Neural cell (in vitro differentiated cells): Measurements from ENCODE around the gene GON4L. TPM values are rescaled to one million over a fixed set of nuclear protein-coding genes. Genes with fewer than 3 reads are reported as not detected.

Experiments used
- H2AFZ ChIP-seq: fragments of 200-600, 300-800 bp; sonication (generic), shearing (Covaris generic); 2 replicates; pipeline ENCODE4 v1.6.0; 2014; ENCODE audit warnings: low read depth, mild to moderate bottlenecking, antibody characterized with exemption, low read length, moderate library complexity
- H3F3A ChIP-seq: fragments of 200-600 bp; shearing (Covaris generic); 2 replicates; pipeline ENCODE4 v1.6.1; 2016; ENCODE audit warnings: mild to moderate bottlenecking, moderate library complexity, mixed read lengths, antibody characterized with exemption, low read length; ENCODE audit not compliant: insufficient read depth, poor library complexity, severe bottlenecking
- H3K27ac ChIP-seq: fragments of 200-600, 300-800 bp; sonication (generic), shearing (Covaris generic); 2 replicates; pipeline ENCODE4 v1.5.1; 2014; ENCODE audit warnings: mild to moderate bottlenecking, low read length, moderate library complexity
- H3K27me3 ChIP-seq: fragments of 300-800, 200-600 bp; sonication (generic), shearing (Covaris generic); 2 replicates; pipeline ENCODE4 v1.6.0; 2014; ENCODE audit warnings: mild to moderate bottlenecking, low read depth, low read length, moderate library complexity; ENCODE audit not compliant: insufficient read depth
- H3K36me3 ChIP-seq: fragments of 300-800, 200-600 bp; sonication (generic), shearing (Covaris generic); 2 replicates; pipeline ENCODE4 v1.5.1; 2014; ENCODE audit warnings: mild to moderate bottlenecking, antibody characterized with exemption, low read length, moderate library complexity; ENCODE audit not compliant: insufficient read depth
- H3K4me2 ChIP-seq: fragments of 300-800, 200-600 bp; sonication (generic), shearing (Covaris generic); 2 replicates; pipeline ENCODE4 v1.6.0; 2014; ENCODE audit warnings: mild to moderate bottlenecking, low read length
- H3K4me3 ChIP-seq: fragments of 300-800, 200-600 bp; sonication (generic), shearing (Covaris generic); 2 replicates; pipeline ENCODE4 v1.5.1; 2014; ENCODE audit warnings: mild to moderate bottlenecking, low read length, moderate library complexity
- H3K79me2 ChIP-seq: fragments of 200-600 bp; shearing (Covaris generic); replicated peaks from 2 replicates; pipeline ENCODE4 v1.6.0; 2014; ENCODE audit warnings: mild to moderate bottlenecking, low read length, moderate library complexity; ENCODE audit not compliant: insufficient read depth
- H3K9ac ChIP-seq: fragments of 300-800, 200-600 bp; sonication (generic), shearing (Covaris generic); 2 replicates; pipeline ENCODE4 v1.6.1; 2016; ENCODE audit warnings: mild to moderate bottlenecking, low read length, mixed read lengths
- H3K9me2 ChIP-seq: fragments of 200-600 bp; shearing (Covaris generic); 2 replicates; pipeline ENCODE4 v1.6.1; 2016; ENCODE audit warnings: mild to moderate bottlenecking, low read length, mixed read lengths; ENCODE audit not compliant: insufficient read depth
- H3K9me3 ChIP-seq: fragments of 200-600, 300-800 bp; sonication (generic), shearing (Covaris generic); 2 replicates; pipeline ENCODE4 v1.6.1; 2016; ENCODE audit warnings: mild to moderate bottlenecking, mixed run types, low read length, moderate library complexity, mixed read lengths
- H4K20me1 ChIP-seq: fragments of 200-600 bp; shearing (Covaris generic); 2 replicates; pipeline ENCODE4 v1.6.1; 2016; ENCODE audit warnings: mild to moderate bottlenecking, mixed run types; ENCODE audit not compliant: insufficient read depth
- CTCF ChIP-seq: fragments of 450-650 bp; IDR thresholded peaks from 2 replicates; pipeline ENCODE4 v1.5.1; 2014; ENCODE audit warnings: antibody characterized with exemption, mild to moderate bottlenecking, moderate library complexity; ENCODE audit not compliant: poor library complexity, severe bottlenecking
- EP300 ChIP-seq: fragments of 450-650 bp; conservative IDR thresholded peaks from 2 replicates; pipeline ENCODE4 v1.6.1; 2014; ENCODE audit warnings: antibody characterized with exemption, mild to moderate bottlenecking, moderate library complexity; ENCODE audit not compliant: poor library complexity, severe bottlenecking
- EZH2 ChIP-seq: fragments of 200-600, 300-800 bp; shearing (Covaris generic), sonication (generic); IDR thresholded peaks from 2 replicates; pipeline ENCODE4 v1.6.1; 2014; ENCODE audit warnings: antibody characterized with exemption, low read length, borderline replicate concordance, mild to moderate bottlenecking; ENCODE audit not compliant: insufficient read depth, poor library complexity, severe bottlenecking
- MXI1 ChIP-seq: fragments of 450-650 bp; conservative IDR thresholded peaks from 2 replicates; pipeline ENCODE4 v1.6.1; 2014; ENCODE audit warnings: antibody characterized with exemption, mild to moderate bottlenecking; ENCODE audit not compliant: poor library complexity, severe bottlenecking
- POLR2AphosphoS5 ChIP-seq: IDR thresholded peaks from 2 replicates; pipeline ENCODE4 v1.6.1; 2012
- RAD21 ChIP-seq: fragments of 450-650 bp; conservative IDR thresholded peaks from 2 replicates; pipeline ENCODE4 v1.6.1; 2014; ENCODE audit warnings: antibody characterized with exemption, mild to moderate bottlenecking, moderate library complexity
- REST ChIP-seq: IDR thresholded peaks from 2 replicates; pipeline ENCODE4 v1.6.1; 2012; ENCODE audit warnings: borderline replicate concordance
- SMC3 ChIP-seq: fragments of 450-650 bp; conservative IDR thresholded peaks from 2 replicates; pipeline ENCODE4 v1.6.1; 2014; ENCODE audit warnings: antibody characterized with exemption, mild to moderate bottlenecking, moderate library complexity; ENCODE audit not compliant: poor library complexity
- TAF1 ChIP-seq: IDR thresholded peaks from 2 replicates; pipeline ENCODE4 v1.6.1; 2012; ENCODE audit warnings: low read depth
- polyA plus RNA-seq: library from polyadenylated mRNA; depleted of rRNA; stranded (reverse); fragments of >200 nt; gene quantifications from 2 replicates; pipeline ENCODE4 v1.2.3, GENCODE V29; 2014

GON4L gene
- polyA plus RNA-seq, 1 donor from 2014 or later: 30.2 TPM

GRCh38 chr1:155856257-155856974 lies 598 bp downstream of the GON4L start:
- Histone ChIP-seq H4K20me1 (no peaks in the 10 kb centered on the region), H3F3A (peaks cover 8% of the 10 kb centered on the region), H3K9ac (peak overlapping the region; percentile 81), H2AFZ (peak overlapping the region; percentile 70), H3K27me3 (no peaks in the 10 kb centered on the region), H3K36me3 (no peaks in the 10 kb centered on the region), H3K9me3 (no peaks in the 10 kb centered on the region), H3K79me2 (peaks cover 54% of the 10 kb centered on the region), H3K9me2 (no peaks in the 10 kb centered on the region), H3K27ac (peak overlapping the region; percentile 67), H3K4me2 (peak overlapping the region; percentile 33), H3K4me3 (peak overlapping the region; percentile 72)
- TF ChIP-seq RAD21: no peak
- TF ChIP-seq POLR2AphosphoS5: no peak
- no peak for TF ChIP-seq MXI1
- no peak for TF ChIP-seq TAF1
- TF ChIP-seq CTCF: no peak
- no peak for TF ChIP-seq EZH2
- no peak for TF ChIP-seq REST
- TF ChIP-seq EP300: no peak
- TF ChIP-seq SMC3: no peak

GRCh38 chr1:155850345-155850744 lies 6.7 kb downstream of the GON4L start:
- no peak for TF ChIP-seq REST
- no peak for TF ChIP-seq POLR2AphosphoS5
- TF ChIP-seq MXI1: no peak
- TF ChIP-seq TAF1: no peak
- TF ChIP-seq CTCF: no peak
- TF ChIP-seq RAD21: no peak
- no peak for TF ChIP-seq EZH2
- TF ChIP-seq EP300: no peak
- TF ChIP-seq SMC3: no peak
- no peak overlapping the region for H2AFZ ChIP-seq
- no peak overlapping the region for H3K27ac ChIP-seq
- peak overlapping the region; percentile 44 for H3K4me3 ChIP-seq
- no peak overlapping the region for H3K9ac ChIP-seq
- no peaks in the 10 kb centered on the region for H3K27me3 ChIP-seq
- H3F3A ChIP-seq: no peaks in the 10 kb centered on the region
- H4K20me1 ChIP-seq: no peaks in the 10 kb centered on the region
- H3K79me2 ChIP-seq: peaks cover 36% of the 10 kb centered on the region
- no peaks in the 10 kb centered on the region for H3K9me3 ChIP-seq
- H3K36me3 ChIP-seq: no peaks in the 10 kb centered on the region
- no peaks in the 10 kb centered on the region for H3K9me2 ChIP-seq
- H3K4me2 ChIP-seq: peak overlapping the region; percentile 35
